Measurements from ENCODE around the gene CASKIN2. TPM values are rescaled to one million over a fixed set of nuclear protein-coding genes. Genes with fewer than 3 reads are reported as not detected.

Gene CASKIN2
- total RNA-seq, 1 experiment from 2014 or later = 37.0 TPM

DNA sequence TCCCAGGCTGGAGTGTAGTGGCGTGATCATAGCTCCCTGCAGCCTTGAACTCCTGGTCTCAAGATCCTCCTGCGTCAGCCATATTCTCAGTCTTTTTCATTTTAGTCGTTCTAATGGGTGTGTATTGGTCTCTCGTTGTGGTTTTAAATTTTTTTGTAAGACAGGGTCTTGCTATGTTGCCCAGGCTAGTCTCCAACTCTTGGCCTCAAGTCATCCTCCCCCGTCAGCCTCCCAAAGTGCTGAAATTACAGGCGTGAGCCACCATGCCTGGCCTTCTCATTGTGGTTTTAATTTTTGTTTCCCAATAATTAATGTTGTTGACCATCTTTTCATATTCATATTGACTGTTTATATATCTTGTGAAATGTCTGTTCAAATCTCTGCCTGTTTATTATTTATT, 50.3 kb downstream of the CASKIN2 start:
- Histone ChIP-seq H2BK5ac (ENCODE audit: insufficient read length, low read length) (no peak overlapping the region), H3K4me1 (ENCODE audit: insufficient read depth, low read length) (no peaks in the 10 kb centered on the region), H4K20me1 (ENCODE audit: control insufficient read depth, insufficient read depth, insufficient read length) (no peaks in the 10 kb centered on the region), H3T11ph (ENCODE audit: low read length) (no peak overlapping the region), H3K9me3 (ENCODE audit: control insufficient read depth, low read depth, low read length) (no peaks in the 10 kb centered on the region), H4K5ac (ENCODE audit: insufficient read length, low read depth, low read length) (no peak overlapping the region), H3K79me2 (ENCODE audit: insufficient read depth, low read length) (no peaks in the 10 kb centered on the region), H3K9ac (ENCODE audit: extremely low read depth, insufficient read length, low read length) (no peak overlapping the region), H3K23ac (ENCODE audit: insufficient read length, low read depth, low read length) (no peak overlapping the region), H3K14ac (ENCODE audit: insufficient read depth, low read length) (no peak overlapping the region), H4K8ac (replicated peaks; ENCODE audit: insufficient read length, low read depth, low read length) (no peak overlapping the region), H3K4me2 (ENCODE audit: insufficient read depth, insufficient read length, low read length) (no peak overlapping the region), H2BK12ac (ENCODE audit: insufficient read length, low read depth, low read length) (no peak overlapping the region), H3K23me2 (ENCODE audit: insufficient read length, low read depth, low read length, poor library complexity, severe bottlenecking) (no peaks in the 10 kb centered on the region), H3K79me1 (ENCODE audit: insufficient read depth, low read depth, low read length, poor library complexity, severe bottlenecking) (no peaks in the 10 kb centered on the region), H2BK20ac (ENCODE audit: low read depth, low read length, poor library complexity, severe bottlenecking) (no peak overlapping the region), H3K4ac (ENCODE audit: low read depth, low read length) (no peak overlapping the region), H3K18ac (ENCODE audit: insufficient read length, low read depth, low read length) (no peak overlapping the region), H3K56ac (ENCODE audit: insufficient read length, low read depth, low read length) (no peak overlapping the region), H3K27ac (ENCODE audit: insufficient read length, low read depth, low read length) (no peak overlapping the region), H2BK15ac (ENCODE audit: low read depth, low read length) (no peak overlapping the region), H2AK5ac (ENCODE audit: insufficient read length, low read length) (no peak overlapping the region), H2AFZ (ENCODE audit: low read length) (no peak overlapping the region), H3K27me3 (ENCODE audit: insufficient read depth, low read length) (no peaks in the 10 kb centered on the region), H4K91ac (ENCODE audit: insufficient read length, low read depth, low read length) (no peak overlapping the region), H2BK120ac (ENCODE audit: low read depth, low read length, poor library complexity, severe bottlenecking) (no peak overlapping the region)
- no peak overlapping the region for H3K4me3 Mint-ChIP-seq
- WGBS (ENCODE audit: extremely low coverage, insufficient read length, low lambda C conversion rate) = no CpG with 5 or more reads among the region's 6 CpGs
- no peaks in the 10 kb centered on the region for H3K9me3 Mint-ChIP-seq
- peaks cover 0 to 6% of the 10 kb centered on the region in 2 experiments; a peak in 1 of 4 replicates for H3K4me1 Mint-ChIP-seq
- H3K27me3 Mint-ChIP-seq (ENCODE audit: low read depth) = no peaks in the 10 kb centered on the region
- no peak overlapping the region for H3K27ac Mint-ChIP-seq
- no peak for TF ChIP-seq CTCF (conservative IDR thresholded peaks at IDR 0.05)
- no peak for DNase-seq
- peaks cover 0 to 4% (median 0%) of the 10 kb centered on the region in 3 experiments; a peak in 2 of 7 replicates for H3K36me3 Mint-ChIP-seq (ENCODE audit: insufficient read depth in 1 of 3, low read depth in 3 of 3)
